Rectal smooth muscle tissue (tissue), 1 donor: ENCODE results near the gene SCNN1A.
A peak's percentile ranks its signal among the peaks of the same experiment; 100 is the strongest.

Experiments
- H3K27ac ChIP-seq: one replicate; pipeline ENCODE4 v1.7.0; 2013; ENCODE audit warnings: low read depth, low read length, inconsistent platforms
- H3K27me3 ChIP-seq: one replicate; pipeline ENCODE4 v1.7.0; 2013; ENCODE audit warnings: low read length; ENCODE audit not compliant: control insufficient read depth, insufficient read depth
- H3K36me3 ChIP-seq: one replicate; pipeline ENCODE4 v1.7.0; 2013; ENCODE audit warnings: low read length; ENCODE audit not compliant: control insufficient read depth, insufficient read depth
- H3K4me1 ChIP-seq: one replicate; pipeline ENCODE4 v1.7.0; 2013; ENCODE audit warnings: low read length; ENCODE audit not compliant: control insufficient read depth, insufficient read depth
- H3K4me3 ChIP-seq: one replicate; pipeline ENCODE4 v1.7.0; 2013; ENCODE audit warnings: low read length
- H3K9ac ChIP-seq: one replicate; pipeline ENCODE4 v1.7.0; 2013; ENCODE audit warnings: low read length

The SCNN1A gene

GRCh38 chr12:6336889-6337853 lies 38.2 kb downstream of the SCNN1A start:
- Histone ChIP-seq H3K4me1 (peaks cover 48% of the 10 kb centered on the region), H3K27me3 (no peaks in the 10 kb centered on the region), H3K4me3 (peak overlapping the region; percentile 94), H3K36me3 (peaks cover 29% of the 10 kb centered on the region), H3K9ac (peak overlapping the region; percentile 39), H3K27ac (peak overlapping the region; percentile 98)

- Histone ChIP-seq H3K4me3 (peak overlapping the region; percentile 67), H3K4me1 (peaks cover 46% of the 10 kb centered on the region), H3K27ac (peak overlapping the region; percentile 98), H3K9ac (peak overlapping the region; percentile 77), H3K27me3 (no peaks in the 10 kb centered on the region), H3K36me3 (peaks cover 32% of the 10 kb centered on the region)
These were observed 39.1 kb downstream of the SCNN1A start for GRCh38 chr12:6336079-6336888.

- Histone ChIP-seq H3K27ac (peak overlapping the region; percentile 98), H3K9ac (peak overlapping the region; percentile 77), H3K27me3 (no peaks in the 10 kb centered on the region), H3K4me1 (peaks cover 46% of the 10 kb centered on the region), H3K36me3 (peaks cover 39% of the 10 kb centered on the region), H3K4me3 (peak overlapping the region; percentile 57)
These were observed 39.8 kb downstream of the SCNN1A start for GRCh38 chr12:6335451-6336078.

- peak overlapping the region; percentile 74 for H3K9ac ChIP-seq
- H3K4me3 ChIP-seq: peak overlapping the region; percentile 57
- H3K4me1 ChIP-seq: peaks cover 46% of the 10 kb centered on the region
- H3K27ac ChIP-seq: peak overlapping the region; percentile 98
- H3K36me3 ChIP-seq: peaks cover 43% of the 10 kb centered on the region
- no peaks in the 10 kb centered on the region for H3K27me3 ChIP-seq
These were observed 40.4 kb downstream of the SCNN1A start for GRCh38 chr12:6334940-6335450.

- Histone ChIP-seq H3K4me3 (peak overlapping the region; percentile 57), H3K27ac (peak overlapping the region; percentile 98), H3K27me3 (no peaks in the 10 kb centered on the region), H3K36me3 (peaks cover 42% of the 10 kb centered on the region), H3K9ac (no peak overlapping the region), H3K4me1 (peaks cover 42% of the 10 kb centered on the region)
These were observed 41.0 kb downstream of the SCNN1A start for GRCh38 chr12:6334359-6334758.

- no peaks in the 10 kb centered on the region for H3K27me3 ChIP-seq
- H3K36me3 ChIP-seq: peaks cover 46% of the 10 kb centered on the region
- H3K27ac ChIP-seq: peak overlapping the region; percentile 98
- no peak overlapping the region for H3K9ac ChIP-seq
- peaks cover 34% of the 10 kb centered on the region for H3K4me1 ChIP-seq
- H3K4me3 ChIP-seq: no peak overlapping the region
These were observed 41.8 kb downstream of the SCNN1A start for GRCh38 chr12:6333566-6333965.

- peaks cover 51% of the 10 kb centered on the region for H3K36me3 ChIP-seq
- H3K27me3 ChIP-seq: no peaks in the 10 kb centered on the region
- H3K27ac ChIP-seq: peak overlapping the region; percentile 34
These were observed 42.3 kb downstream of the SCNN1A start for GRCh38 chr12:6333029-6333428.

GRCh38 chr12:6332459-6332858 lies 42.9 kb downstream of the SCNN1A start:
- H3K9ac ChIP-seq: no peak overlapping the region

More at GRCh38 chr12:6333029-6333428, 42.3 kb downstream of the SCNN1A start:
- Histone ChIP-seq H3K9ac (no peak overlapping the region), H3K4me3 (no peak overlapping the region), H3K4me1 (peaks cover 28% of the 10 kb centered on the region)

GRCh38 chr12:6330999-6331714 lies 44.2 kb downstream of the SCNN1A start:
- Histone ChIP-seq H3K4me1 (peaks cover 24% of the 10 kb centered on the region), H3K36me3 (peaks cover 52% of the 10 kb centered on the region), H3K9ac (no peak overlapping the region), H3K27me3 (no peaks in the 10 kb centered on the region), H3K27ac (peak overlapping the region; percentile 44), H3K4me3 (no peak overlapping the region)

More at GRCh38 chr12:6332459-6332858, 42.9 kb downstream of the SCNN1A start:
- H3K27me3 ChIP-seq: no peaks in the 10 kb centered on the region
- H3K4me1 ChIP-seq: peaks cover 24% of the 10 kb centered on the region
- peak overlapping the region; percentile 34 for H3K27ac ChIP-seq
- H3K36me3 ChIP-seq: peaks cover 52% of the 10 kb centered on the region
- no peak overlapping the region for H3K4me3 ChIP-seq

- Histone ChIP-seq H3K27ac (peak overlapping the region; percentile 10), H3K4me3 (no peak overlapping the region), H3K36me3 (peaks cover 52% of the 10 kb centered on the region), H3K27me3 (no peaks in the 10 kb centered on the region), H3K9ac (no peak overlapping the region), H3K4me1 (peaks cover 17% of the 10 kb centered on the region)
These were observed 45.2 kb downstream of the SCNN1A start for GRCh38 chr12:6330192-6330591.

GRCh38 chr12:6329703-6330064 lies 45.7 kb downstream of the SCNN1A start:
- peak overlapping the region; percentile 32 for H3K27ac ChIP-seq
- H3K36me3 ChIP-seq: peaks cover 50% of the 10 kb centered on the region
- H3K27me3 ChIP-seq: no peaks in the 10 kb centered on the region
- peaks cover 12% of the 10 kb centered on the region for H3K4me1 ChIP-seq
- H3K9ac ChIP-seq: no peak overlapping the region
- H3K4me3 ChIP-seq: no peak overlapping the region
